Liver (tissue), 9 donors: ENCODE data around the gene FAM20C. TPM values are rescaled to one million over a fixed set of nuclear protein-coding genes. Genes with fewer than 3 reads are reported as not detected.

Source experiments
- DNase-seq: peaks from one replicate; pipeline ENCODE4 v3.0.0-alpha.2; 2017; ENCODE audit warnings: low spot score
- H3K27ac ChIP-seq, 2 donors: one replicate each; pipeline ENCODE4 v1.7.0; 2013; ENCODE audit warnings: inconsistent platforms in 2 of 2, low read length in 2 of 2, control low read depth in 1 of 2, low read depth in 1 of 2, mild to moderate bottlenecking in 1 of 2
- H3K27me3 ChIP-seq, 4 donors: one replicate each; pipeline versions ENCODE4 v1.6.1 to v1.7.0; 2013; ENCODE audit warnings: low read length in 3 of 4, inconsistent platforms in 1 of 4, mild to moderate bottlenecking in 1 of 4, moderate library complexity in 1 of 4; ENCODE audit not compliant: control insufficient read depth in 4 of 4, insufficient read depth in 4 of 4
- H3K36me3 ChIP-seq, 4 donors: one replicate each; pipeline versions ENCODE4 v1.6.1 to v1.7.0; 2013; ENCODE audit warnings: low read length in 3 of 4, mild to moderate bottlenecking in 3 of 4, low read depth in 1 of 4, moderate library complexity in 1 of 4; ENCODE audit not compliant: control insufficient read depth in 4 of 4, insufficient read depth in 3 of 4
- H3K4me1 ChIP-seq, 4 donors: one replicate each; pipeline versions ENCODE4 v1.6.1 to v1.7.0; 2013; ENCODE audit warnings: low read length in 3 of 4, mild to moderate bottlenecking in 3 of 4, moderate library complexity in 1 of 4; ENCODE audit not compliant: control insufficient read depth in 4 of 4, insufficient read depth in 4 of 4
- H3K4me3 ChIP-seq, 3 donors: one replicate each; pipeline versions ENCODE4 v1.6.1 to v1.7.0; 2013; ENCODE audit warnings: low read length in 3 of 3, control low read depth in 1 of 3, low read depth in 1 of 3, mild to moderate bottlenecking in 1 of 3
- H3K9ac ChIP-seq, 2 donors: one replicate each; pipeline ENCODE4 v1.7.0; 2013; ENCODE audit warnings: low read length in 2 of 2, mild to moderate bottlenecking in 2 of 2, moderate library complexity in 2 of 2, control low read depth in 1 of 2, low read depth in 1 of 2
- H3K9me3 ChIP-seq, 4 donors: one replicate each; pipeline versions ENCODE4 v1.6.1 to v1.7.0; 2013; ENCODE audit warnings: low read length in 3 of 4; ENCODE audit not compliant: control insufficient read depth in 4 of 4
- CTCF ChIP-seq: fragments of 150-350 bp; IDR thresholded peaks from 2 replicates; pipeline ENCODE4 v1.5.1; 2017; ENCODE audit warnings: improper control_type of control experiment, low read depth, low read length; ENCODE audit not compliant: missing input control
- EGR1 ChIP-seq, 2 donors: IDR thresholded peaks; 2 replicates each; pipeline ENCODE4 v1.6.1; 2016 to 2018; ENCODE audit warnings: antibody characterized with exemption in 2 of 2, low read depth in 2 of 2
- FOXA1 ChIP-seq: IDR thresholded peaks from 2 replicates; pipeline ENCODE4 v1.6.1; 2016; ENCODE audit warnings: antibody characterized with exemption
- FOXA2 ChIP-seq: IDR thresholded peaks from 2 replicates; pipeline ENCODE4 v1.6.1; 2016; ENCODE audit warnings: antibody characterized with exemption
- GABPA ChIP-seq, 2 donors: IDR thresholded peaks in 1 of 2; conservative IDR thresholded peaks in 1 of 2; 2 replicates each; pipeline ENCODE4 v1.6.1; 2016; ENCODE audit warnings: antibody characterized with exemption in 2 of 2, mild to moderate bottlenecking in 1 of 2, moderate library complexity in 1 of 2
- HNF4A ChIP-seq, 2 donors: conservative IDR thresholded peaks; 2 replicates each; pipeline ENCODE4 v1.6.1; 2016; ENCODE audit warnings: antibody characterized with exemption in 2 of 2, mild to moderate bottlenecking in 2 of 2
- HNF4G ChIP-seq: IDR thresholded peaks from 2 replicates; pipeline ENCODE4 v1.6.1; 2016; ENCODE audit warnings: antibody characterized with exemption
- JUND ChIP-seq, 2 donors: IDR thresholded peaks; 2 replicates each; pipeline ENCODE4 v1.6.1; 2016; ENCODE audit warnings: antibody characterized with exemption in 2 of 2
- MAX ChIP-seq: IDR thresholded peaks from 2 replicates; pipeline ENCODE4 v1.6.1; 2016; ENCODE audit warnings: antibody characterized with exemption
- NR2F2 ChIP-seq: IDR thresholded peaks from 2 replicates; pipeline ENCODE4 v1.6.1; 2016; ENCODE audit warnings: antibody characterized with exemption
- RAD21 ChIP-seq, 2 donors: IDR thresholded peaks; 2 replicates each; pipeline ENCODE4 v1.6.1; 2016; ENCODE audit warnings: antibody characterized with exemption in 2 of 2, mild to moderate bottlenecking in 2 of 2
- RXRA ChIP-seq, 2 donors: IDR thresholded peaks; 2 replicates each; pipeline ENCODE4 v1.6.1; 2017 to 2018; ENCODE audit warnings: antibody characterized with exemption in 2 of 2, mild to moderate bottlenecking in 1 of 2
- SP1 ChIP-seq: IDR thresholded peaks from 2 replicates; pipeline ENCODE4 v1.6.1; 2018; ENCODE audit warnings: antibody characterized with exemption, mild to moderate bottlenecking
- TAF1 ChIP-seq: conservative IDR thresholded peaks from 2 replicates; pipeline ENCODE4 v1.6.1; 2016; ENCODE audit warnings: antibody characterized with exemption, mild to moderate bottlenecking
- YY1 ChIP-seq: IDR thresholded peaks from 2 replicates; pipeline ENCODE4 v1.6.1; 2016; ENCODE audit warnings: antibody characterized with exemption, mild to moderate bottlenecking
- ZBTB33 ChIP-seq: IDR thresholded peaks from 2 replicates; pipeline ENCODE4 v1.6.1; 2016; ENCODE audit warnings: antibody characterized with exemption
- WGBS: extraction: QIAGEN DNeasy Blood & Tissue Kit; methylation state at CpG from one replicate; pipeline ENCODE4 v1.1.7; 2013; 5-methylcytosine and 5-hydroxymethylcytosine counted together
- polyA plus RNA-seq, 2 donors: library from polyadenylated mRNA; stranded (reverse) in 1 of 2; unstranded in 1 of 2; fragments of 200-250 nt in 1 of 2; fragments of >200 nt in 1 of 2; fragmentation: Nextera tagmentation in 1 of 2; extraction: Ambion mirVana in 1 of 2; gene quantifications; one replicate each; pipeline versions ENCODE4 v1.2.1 to v1.2.3, GENCODE V29; 2013 to 2015
- total RNA-seq, 2 donors: library from RNA; depleted of rRNA; stranded (reverse); fragments of >200 nt; gene quantifications; one replicate each; pipeline ENCODE4 v1.2.3, GENCODE V29; 2014
- TF ChIP-seq, protein P1 (sequence below): IDR thresholded peaks from 2 replicates; pipeline ENCODE4 v1.6.1; 2016; ENCODE audit warnings: antibody characterized with exemption
- TF ChIP-seq, protein P2 (sequence below): IDR thresholded peaks from 2 replicates; pipeline ENCODE4 v1.6.1; 2016; ENCODE audit warnings: antibody characterized with exemption, mild to moderate bottlenecking
- donor health status: healthy.
- donor health status: healthy.
- donor health status: healthy.
- donor health status: healthy.
- donor health status: healthy.

The FAM20C gene
- total and polyA plus RNA-seq, 4 donors = 13.4 to 40.4 (median 31.5) TPM

GRCh38 chr7:217781-218180 lies 25.4 kb downstream of the FAM20C start (continued):
- TF ChIP-seq ZBTB33 (no peak), SP1 (no peak)

- Histone ChIP-seq H3K4me1 (peaks cover 23 to 61% (median 38%) of the 10 kb centered on the region in 4 donors), H3K9me3 (no peaks in the 10 kb centered on the region), H3K9ac (peak overlapping the region in 1 of 2 donors; percentile 65), H3K27ac (peak overlapping the region; percentile 84 to 91), H3K36me3 (peaks cover 0 to 2% (median 0%) of the 10 kb centered on the region in 4 donors), H3K27me3 (no peaks in the 10 kb centered on the region), H3K4me3 (no peak overlapping the region)
- 66% methylated on average over 24 of the region's 24 CpGs for WGBS
- no peak for DNase-seq
- TF ChIP-seq, protein P1, sequence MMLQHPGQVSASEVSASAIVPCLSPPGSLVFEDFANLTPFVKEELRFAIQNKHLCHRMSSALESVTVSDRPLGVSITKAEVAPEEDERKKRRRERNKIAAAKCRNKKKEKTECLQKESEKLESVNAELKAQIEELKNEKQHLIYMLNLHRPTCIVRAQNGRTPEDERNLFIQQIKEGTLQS = no peak
- TF ChIP-seq MAX (peak; percentile 89), JUND (IDR thresholded peaks at IDR 0.05) (no peak), FOXA1 (no peak), YY1 (peak; percentile 12), SP1 (no peak), CTCF (no peak), ZBTB33 (no peak), HNF4G (no peak), NR2F2 (no peak), GABPA (IDR thresholded peaks at IDR 0.05 in 1 of 2, conservative IDR thresholded peaks at IDR 0.05 in 1 of 2) (no peak), RXRA (IDR thresholded peaks at IDR 0.05) (peak in 1 of 2 donors; percentile 76), EGR1 (IDR thresholded peaks at IDR 0.05; ENCODE audit: low read depth in 2 of 2) (no peak), RAD21 (IDR thresholded peaks at IDR 0.05) (peak in 1 of 2 donors; percentile 13), HNF4A (conservative IDR thresholded peaks at IDR 0.05) (peak in 1 of 2 donors; percentile 45), TAF1 (no peak), FOXA2 (no peak)
- TF ChIP-seq, protein P2, sequence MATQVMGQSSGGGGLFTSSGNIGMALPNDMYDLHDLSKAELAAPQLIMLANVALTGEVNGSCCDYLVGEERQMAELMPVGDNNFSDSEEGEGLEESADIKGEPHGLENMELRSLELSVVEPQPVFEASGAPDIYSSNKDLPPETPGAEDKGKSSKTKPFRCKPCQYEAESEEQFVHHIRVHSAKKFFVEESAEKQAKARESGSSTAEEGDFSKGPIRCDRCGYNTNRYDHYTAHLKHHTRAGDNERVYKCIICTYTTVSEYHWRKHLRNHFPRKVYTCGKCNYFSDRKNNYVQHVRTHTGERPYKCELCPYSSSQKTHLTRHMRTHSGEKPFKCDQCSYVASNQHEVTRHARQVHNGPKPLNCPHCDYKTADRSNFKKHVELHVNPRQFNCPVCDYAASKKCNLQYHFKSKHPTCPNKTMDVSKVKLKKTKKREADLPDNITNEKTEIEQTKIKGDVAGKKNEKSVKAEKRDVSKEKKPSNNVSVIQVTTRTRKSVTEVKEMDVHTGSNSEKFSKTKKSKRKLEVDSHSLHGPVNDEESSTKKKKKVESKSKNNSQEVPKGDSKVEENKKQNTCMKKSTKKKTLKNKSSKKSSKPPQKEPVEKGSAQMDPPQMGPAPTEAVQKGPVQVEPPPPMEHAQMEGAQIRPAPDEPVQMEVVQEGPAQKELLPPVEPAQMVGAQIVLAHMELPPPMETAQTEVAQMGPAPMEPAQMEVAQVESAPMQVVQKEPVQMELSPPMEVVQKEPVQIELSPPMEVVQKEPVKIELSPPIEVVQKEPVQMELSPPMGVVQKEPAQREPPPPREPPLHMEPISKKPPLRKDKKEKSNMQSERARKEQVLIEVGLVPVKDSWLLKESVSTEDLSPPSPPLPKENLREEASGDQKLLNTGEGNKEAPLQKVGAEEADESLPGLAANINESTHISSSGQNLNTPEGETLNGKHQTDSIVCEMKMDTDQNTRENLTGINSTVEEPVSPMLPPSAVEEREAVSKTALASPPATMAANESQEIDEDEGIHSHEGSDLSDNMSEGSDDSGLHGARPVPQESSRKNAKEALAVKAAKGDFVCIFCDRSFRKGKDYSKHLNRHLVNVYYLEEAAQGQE = no peak
Observed at GRCh38 chr7:218316-218715, 25.9 kb downstream of the FAM20C start.
